ENCODE measurements around the gene ARHGEF28.

ARHGEF28 gene

GRCh38 chr5:73728493-73729273, 102.7 kb downstream of the ARHGEF28 start:
- FAIRE-seq (no peak), DNase-seq (ENCODE audit: insufficient read length) (no peak)
- TF ChIP-seq POLR2A (IDR thresholded peaks at IDR 0.05; ENCODE audit: low read depth, low read length) (no peak), POLR2AphosphoS5 (IDR thresholded peaks at IDR 0.05; ENCODE audit: low read depth, low read length) (no peak), TAF1 (IDR thresholded peaks at IDR 0.05; ENCODE audit: borderline replicate concordance, low read depth, low read length) (no peak)

DNA sequence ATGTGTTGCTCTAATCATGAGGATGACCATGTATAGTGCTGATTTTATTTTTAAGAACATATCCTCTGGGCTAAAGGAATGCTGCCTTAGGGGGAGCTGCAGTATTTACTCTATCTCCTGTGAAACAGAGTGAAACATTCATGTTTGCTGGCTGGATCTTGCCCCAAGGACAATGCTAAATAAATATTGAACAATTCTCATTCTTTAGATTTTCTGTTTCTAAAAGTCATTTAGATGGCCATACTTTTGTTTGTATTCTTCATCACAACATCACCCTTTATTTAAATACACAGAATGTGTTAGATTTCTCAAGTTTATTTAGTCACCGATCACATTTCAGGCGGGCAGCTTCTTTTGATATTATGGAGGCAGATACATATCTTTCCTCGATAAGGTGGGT, 103.3 kb downstream of the ARHGEF28 start:
- no peak for DNase-seq (ENCODE audit: insufficient read length)
- TF ChIP-seq POLR2A (IDR thresholded peaks at IDR 0.05; ENCODE audit: low read depth, low read length) (no peak), TAF1 (IDR thresholded peaks at IDR 0.05; ENCODE audit: borderline replicate concordance, low read depth, low read length) (no peak), POLR2AphosphoS5 (IDR thresholded peaks at IDR 0.05; ENCODE audit: low read depth, low read length) (no peak)
- FAIRE-seq: no peak

GRCh38 chr5:73732045-73732444, 106.0 kb downstream of the ARHGEF28 start:
- no peak for TF ChIP-seq TAF1 (IDR thresholded peaks at IDR 0.05; ENCODE audit: borderline replicate concordance, low read depth, low read length)
- no peak for TF ChIP-seq POLR2A (IDR thresholded peaks at IDR 0.05; ENCODE audit: low read depth, low read length)
- no peak for TF ChIP-seq POLR2AphosphoS5 (IDR thresholded peaks at IDR 0.05; ENCODE audit: low read depth, low read length)
- no peak for DNase-seq (ENCODE audit: insufficient read length)
- FAIRE-seq: no peak

DNA sequence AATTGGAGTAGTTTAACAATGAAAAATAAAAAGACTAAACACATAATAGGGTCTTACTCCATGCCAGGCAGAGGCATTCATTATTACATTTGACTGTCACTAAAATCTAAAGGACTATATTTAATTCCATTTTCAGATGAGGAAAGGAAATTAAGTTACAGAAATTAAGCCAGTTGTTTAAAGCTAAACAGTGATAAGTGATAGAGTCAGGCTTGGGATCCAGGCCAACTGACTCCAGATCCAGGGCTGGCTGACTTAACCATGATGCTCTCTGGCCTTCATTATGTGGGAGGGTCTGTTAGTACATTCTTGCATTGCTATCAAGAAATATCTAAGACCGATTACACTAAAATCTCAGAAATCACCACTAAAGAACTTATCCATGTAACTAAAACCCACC, 107.2 kb downstream of the ARHGEF28 start:
- FAIRE-seq: no peak
- no peak for DNase-seq (ENCODE audit: insufficient read length)
- TF ChIP-seq POLR2AphosphoS5 (IDR thresholded peaks at IDR 0.05; ENCODE audit: low read depth, low read length): no peak

DNA sequence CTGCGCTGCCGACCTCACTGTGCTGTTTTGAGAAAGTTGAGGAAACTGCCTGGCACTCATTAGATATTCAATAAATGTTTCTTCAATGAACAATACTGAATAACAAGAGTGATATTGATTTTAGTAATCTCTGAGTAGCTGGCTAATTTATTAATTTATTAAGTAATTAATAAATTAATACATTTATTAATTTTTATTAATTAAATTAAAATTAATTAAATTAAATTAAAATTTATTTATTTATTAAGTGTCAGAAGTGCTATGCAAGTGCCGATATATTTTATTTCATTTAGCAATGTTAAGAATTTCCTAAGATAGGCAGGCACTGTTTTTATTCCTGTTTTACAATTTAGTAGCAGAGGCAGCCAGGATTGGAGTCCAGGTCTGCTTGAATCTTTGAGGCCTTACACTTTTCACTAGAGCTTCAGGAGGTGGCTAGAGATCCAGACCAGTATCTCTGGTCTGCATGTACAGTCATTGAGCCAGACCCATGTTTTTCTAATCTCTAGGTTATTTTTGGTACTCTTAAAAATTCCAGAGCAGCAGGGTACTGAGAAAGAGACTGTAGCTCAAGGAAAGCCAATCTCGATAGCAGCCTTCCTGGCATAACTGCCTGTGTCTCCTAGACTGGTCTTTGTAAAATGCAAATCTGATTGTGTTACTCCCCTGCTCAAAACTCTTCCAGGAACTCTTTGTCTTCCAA, 109.2 kb downstream of the ARHGEF28 start:
- DNase-seq (ENCODE audit: insufficient read length) (no peak), FAIRE-seq (no peak)
- TF ChIP-seq TAF1 (IDR thresholded peaks at IDR 0.05; ENCODE audit: borderline replicate concordance, low read depth, low read length): no peak
- no peak for TF ChIP-seq POLR2AphosphoS5 (IDR thresholded peaks at IDR 0.05; ENCODE audit: low read depth, low read length)
- no peak for TF ChIP-seq POLR2A (IDR thresholded peaks at IDR 0.05; ENCODE audit: low read depth, low read length)

DNA sequence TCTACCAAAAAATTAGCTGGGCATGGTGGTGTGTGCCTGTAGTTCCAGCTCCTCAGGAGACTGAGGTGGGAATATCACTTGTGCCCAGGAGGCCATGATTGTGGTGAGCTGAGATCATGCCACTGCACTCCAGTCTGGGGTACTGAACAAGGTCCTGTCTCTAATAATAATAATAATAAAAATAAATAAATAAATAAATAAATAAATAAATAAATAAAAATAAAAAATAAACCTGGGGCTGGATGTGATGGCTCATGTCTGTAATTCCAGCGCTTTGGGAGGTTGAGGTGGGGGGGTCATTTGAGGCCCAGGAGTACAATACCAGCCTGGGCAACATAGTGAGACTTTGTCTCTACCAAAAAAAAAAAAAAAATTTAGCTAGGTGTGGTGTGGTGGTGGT, 113.7 kb downstream of the ARHGEF28 start:
- no peak for TF ChIP-seq POLR2A (IDR thresholded peaks at IDR 0.05; ENCODE audit: low read depth, low read length)
- no peak for TF ChIP-seq TAF1 (IDR thresholded peaks at IDR 0.05; ENCODE audit: borderline replicate concordance, low read depth, low read length)
- no peak for TF ChIP-seq POLR2AphosphoS5 (IDR thresholded peaks at IDR 0.05; ENCODE audit: low read depth, low read length)
- DNase-seq (ENCODE audit: insufficient read length) (no peak), FAIRE-seq (no peak)

GRCh38 chr5:73740274-73740790, 114.3 kb downstream of the ARHGEF28 start:
- TF ChIP-seq TAF1 (IDR thresholded peaks at IDR 0.05; ENCODE audit: borderline replicate concordance, low read depth, low read length) (no peak), POLR2AphosphoS5 (IDR thresholded peaks at IDR 0.05; ENCODE audit: low read depth, low read length) (no peak)
- DNase-seq (ENCODE audit: insufficient read length) (no peak), FAIRE-seq (no peak)

DNA sequence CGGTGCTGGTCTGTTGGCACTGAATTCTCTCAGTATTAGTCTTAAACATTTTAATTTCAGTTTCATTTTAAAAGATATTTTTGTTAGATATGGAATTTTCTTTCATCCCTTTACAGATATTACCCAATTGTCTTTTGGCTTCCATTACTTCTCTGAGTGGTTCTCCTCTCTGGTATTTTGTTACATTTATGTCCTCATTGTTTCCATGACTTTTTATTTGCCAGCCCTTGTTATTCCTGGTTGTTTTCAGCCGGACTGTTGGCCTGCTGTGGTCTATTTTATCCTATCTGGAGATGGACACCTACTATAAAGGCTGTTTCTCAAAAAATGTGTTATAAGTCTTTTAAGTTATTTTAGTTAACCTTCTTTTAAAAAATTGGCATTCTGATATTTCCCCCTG, 117.2 kb downstream of the ARHGEF28 start:
- no peak for FAIRE-seq
- no peak for TF ChIP-seq TAF1 (IDR thresholded peaks at IDR 0.05; ENCODE audit: borderline replicate concordance, low read depth, low read length)
- no peak for TF ChIP-seq POLR2A (IDR thresholded peaks at IDR 0.05; ENCODE audit: low read depth, low read length)
- TF ChIP-seq POLR2AphosphoS5 (IDR thresholded peaks at IDR 0.05; ENCODE audit: low read depth, low read length): no peak
- no peak for DNase-seq (ENCODE audit: insufficient read length)

DNA sequence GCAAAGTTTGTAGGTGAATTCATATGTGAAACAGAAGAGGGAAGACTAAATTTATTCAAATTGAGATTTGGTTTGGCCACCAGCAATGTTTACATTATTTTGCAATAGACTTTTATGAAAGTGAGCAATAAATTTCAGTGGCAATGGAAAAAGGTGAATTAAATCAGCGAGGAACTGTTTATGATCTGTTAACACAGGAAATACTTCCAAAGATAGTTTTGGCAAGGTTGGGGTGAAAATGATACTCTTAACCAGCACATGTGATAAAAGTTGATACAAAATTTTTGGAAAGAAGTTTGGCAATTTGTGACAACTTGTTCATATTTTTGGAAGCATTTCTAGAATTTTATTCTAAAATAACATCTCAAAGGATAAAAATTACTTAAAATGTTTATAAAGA, 119.8 kb downstream of the ARHGEF28 start:
- TF ChIP-seq POLR2A (IDR thresholded peaks at IDR 0.05; ENCODE audit: low read depth, low read length): no peak
- no peak for DNase-seq (ENCODE audit: insufficient read length)
- no peak for FAIRE-seq

DNA sequence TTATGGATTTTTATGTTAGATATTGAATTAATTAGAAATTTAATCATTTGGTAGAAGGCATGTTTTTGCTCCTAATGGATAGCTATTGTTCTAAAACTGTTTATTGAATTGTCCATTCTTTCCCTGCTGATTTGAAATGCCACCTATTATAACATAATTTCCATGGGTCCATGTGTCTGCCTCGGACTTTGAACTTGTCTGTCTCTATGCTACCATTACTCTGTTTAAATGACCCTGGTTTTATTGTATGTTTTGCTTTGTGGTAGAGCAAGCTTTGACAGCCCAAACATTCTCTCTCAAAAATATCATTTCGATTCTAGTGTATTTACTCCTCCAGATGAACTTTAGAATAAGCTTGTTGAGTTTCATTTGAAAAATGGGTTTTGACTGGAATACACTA, 120.6 kb downstream of the ARHGEF28 start:
- DNase-seq (ENCODE audit: insufficient read length) (no peak), FAIRE-seq (no peak)
- TF ChIP-seq POLR2A (IDR thresholded peaks at IDR 0.05; ENCODE audit: low read depth, low read length): no peak
- no peak for TF ChIP-seq TAF1 (IDR thresholded peaks at IDR 0.05; ENCODE audit: borderline replicate concordance, low read depth, low read length)
- TF ChIP-seq POLR2AphosphoS5 (IDR thresholded peaks at IDR 0.05; ENCODE audit: low read depth, low read length): no peak

DNA sequence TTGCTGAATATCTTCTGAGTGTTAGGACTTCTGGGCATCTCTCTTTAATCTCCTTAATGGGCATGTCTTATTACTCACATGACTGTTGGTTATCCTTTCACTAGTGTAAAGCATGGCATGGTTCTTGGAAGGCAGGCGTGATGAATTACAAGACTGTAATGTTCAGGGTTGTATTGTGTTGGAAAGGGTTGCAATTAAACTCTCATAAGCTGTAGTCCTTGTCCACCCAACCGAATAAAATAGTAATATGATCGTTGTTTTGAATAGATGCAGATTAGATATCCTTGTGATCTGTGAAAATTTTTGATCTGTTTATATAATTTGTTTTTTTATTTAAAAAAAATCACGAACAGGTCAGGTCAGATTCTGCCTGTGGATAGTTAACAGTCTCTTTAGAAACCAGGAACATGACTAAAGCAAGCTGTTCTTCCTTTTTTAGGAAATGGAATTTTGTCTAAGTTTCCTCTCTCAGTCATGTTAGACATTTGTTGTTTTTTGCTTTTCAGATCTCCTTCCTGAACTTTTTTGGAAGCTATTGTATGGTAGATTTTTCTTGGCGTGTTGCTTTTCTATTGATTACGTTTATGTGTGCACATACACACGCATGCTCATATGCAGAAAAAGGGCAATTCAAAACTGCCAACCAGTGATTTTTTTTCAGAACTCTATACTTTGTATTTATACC, 121.8 kb downstream of the ARHGEF28 start:
- TF ChIP-seq TAF1 (IDR thresholded peaks at IDR 0.05; ENCODE audit: borderline replicate concordance, low read depth, low read length) (no peak), POLR2A (IDR thresholded peaks at IDR 0.05; ENCODE audit: low read depth, low read length) (no peak), POLR2AphosphoS5 (IDR thresholded peaks at IDR 0.05; ENCODE audit: low read depth, low read length) (no peak)
- no peak for FAIRE-seq
- DNase-seq (ENCODE audit: insufficient read length): no peak
